ENCODE data around the gene DUS3L. TPM values are rescaled to one million over a fixed set of nuclear protein-coding genes. Genes with fewer than 3 reads are reported as not detected.
A peak's percentile ranks its signal among the peaks of the same experiment; 100 is the strongest.

The DUS3L gene
- total RNA-seq, 1 donor from 2014 or later: 14.1 TPM

DNA sequence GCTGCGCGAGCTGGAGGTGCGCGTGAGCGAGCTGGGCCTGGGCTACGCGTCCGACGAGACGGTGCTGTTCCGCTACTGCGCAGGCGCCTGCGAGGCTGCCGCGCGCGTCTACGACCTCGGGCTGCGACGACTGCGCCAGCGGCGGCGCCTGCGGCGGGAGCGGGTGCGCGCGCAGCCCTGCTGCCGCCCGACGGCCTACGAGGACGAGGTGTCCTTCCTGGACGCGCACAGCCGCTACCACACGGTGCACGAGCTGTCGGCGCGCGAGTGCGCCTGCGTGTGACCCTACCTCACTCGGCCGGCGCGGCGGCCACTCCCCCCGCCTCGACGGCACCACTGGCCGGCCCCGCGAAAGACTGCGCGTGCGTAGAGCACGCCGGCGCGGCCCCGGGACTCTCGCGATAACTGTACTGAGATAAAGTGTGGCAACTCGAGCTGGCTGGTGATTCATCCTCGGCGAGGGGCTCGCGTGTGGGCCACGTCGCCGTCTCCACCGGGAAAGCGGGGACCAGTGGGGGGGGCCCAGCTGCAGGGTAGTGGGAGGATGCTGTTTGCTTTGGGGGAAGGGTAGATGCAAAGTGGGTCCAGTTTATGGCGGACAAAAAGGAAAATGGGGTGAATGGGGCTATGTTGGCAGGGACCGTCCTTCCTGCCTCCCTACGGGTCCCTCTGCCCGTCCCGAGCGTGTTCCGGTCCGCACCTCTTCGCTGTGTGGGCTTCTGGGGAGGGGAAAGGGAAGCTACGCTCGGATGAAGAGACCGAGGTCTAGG, 37.1 kb upstream of the DUS3L start:
- H3K27ac ChIP-seq (replicated peaks): peak overlapping the region; percentile 79
- H3K36me3 ChIP-seq: no peaks in the 10 kb centered on the region
- no peaks in the 10 kb centered on the region for H3K9me3 ChIP-seq (replicated peaks)
- H3K27me3 ChIP-seq (ENCODE audit: low read depth): peaks cover 55% of the 10 kb centered on the region
- intact Hi-C loops (cut with micrococcal nuclease): no loop called here
- DNase-seq: peak; percentile 79
- TF ChIP-seq, protein P1, sequence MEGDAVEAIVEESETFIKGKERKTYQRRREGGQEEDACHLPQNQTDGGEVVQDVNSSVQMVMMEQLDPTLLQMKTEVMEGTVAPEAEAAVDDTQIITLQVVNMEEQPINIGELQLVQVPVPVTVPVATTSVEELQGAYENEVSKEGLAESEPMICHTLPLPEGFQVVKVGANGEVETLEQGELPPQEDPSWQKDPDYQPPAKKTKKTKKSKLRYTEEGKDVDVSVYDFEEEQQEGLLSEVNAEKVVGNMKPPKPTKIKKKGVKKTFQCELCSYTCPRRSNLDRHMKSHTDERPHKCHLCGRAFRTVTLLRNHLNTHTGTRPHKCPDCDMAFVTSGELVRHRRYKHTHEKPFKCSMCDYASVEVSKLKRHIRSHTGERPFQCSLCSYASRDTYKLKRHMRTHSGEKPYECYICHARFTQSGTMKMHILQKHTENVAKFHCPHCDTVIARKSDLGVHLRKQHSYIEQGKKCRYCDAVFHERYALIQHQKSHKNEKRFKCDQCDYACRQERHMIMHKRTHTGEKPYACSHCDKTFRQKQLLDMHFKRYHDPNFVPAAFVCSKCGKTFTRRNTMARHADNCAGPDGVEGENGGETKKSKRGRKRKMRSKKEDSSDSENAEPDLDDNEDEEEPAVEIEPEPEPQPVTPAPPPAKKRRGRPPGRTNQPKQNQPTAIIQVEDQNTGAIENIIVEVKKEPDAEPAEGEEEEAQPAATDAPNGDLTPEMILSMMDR (IDR thresholded peaks at IDR 0.05; ENCODE audit: borderline replicate concordance): no peak
- H3K4me3 ChIP-seq: peak overlapping the region; percentile 61
- H3K4me1 ChIP-seq: peaks cover 27% of the 10 kb centered on the region

DNA sequence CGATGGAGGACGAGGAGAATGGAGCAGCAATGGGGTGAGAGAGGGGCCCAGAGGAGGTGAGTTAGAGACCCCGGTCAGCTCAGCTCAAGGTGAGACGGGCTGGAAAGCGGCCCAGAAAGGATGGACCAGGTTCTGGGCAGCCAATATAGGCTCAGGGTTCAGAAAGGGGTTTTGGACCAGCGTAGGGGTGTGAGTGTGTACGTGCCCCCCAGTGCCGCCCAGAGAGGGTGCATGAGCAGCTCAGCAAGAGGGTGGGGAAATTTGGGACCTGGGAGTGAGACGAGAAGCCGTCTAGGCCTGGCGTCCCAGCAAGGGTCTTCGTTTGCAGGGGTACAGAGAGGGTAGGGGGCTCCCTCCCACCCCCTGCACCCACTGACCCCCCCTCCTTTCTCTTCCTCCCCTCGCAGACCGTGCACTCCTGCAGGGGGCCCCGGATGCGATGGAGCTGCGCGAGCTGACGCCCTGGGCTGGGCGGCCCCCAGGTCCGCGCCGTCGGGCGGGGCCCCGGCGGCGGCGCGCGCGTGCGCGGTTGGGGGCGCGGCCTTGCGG, 36.5 kb upstream of the DUS3L start:
- H3K4me3 ChIP-seq: peak overlapping the region; percentile 61
- peaks cover 27% of the 10 kb centered on the region for H3K4me1 ChIP-seq
- peaks cover 59% of the 10 kb centered on the region for H3K27me3 ChIP-seq (ENCODE audit: low read depth)
- TF ChIP-seq, protein P1 (IDR thresholded peaks at IDR 0.05; ENCODE audit: borderline replicate concordance): no peak
- peak overlapping the region; percentile 79 for H3K27ac ChIP-seq (replicated peaks)
- DNase-seq: no peak
- no peaks in the 10 kb centered on the region for H3K9me3 ChIP-seq (replicated peaks)
- H3K36me3 ChIP-seq: no peaks in the 10 kb centered on the region
- intact Hi-C loops (cut with micrococcal nuclease): no loop called here

DNA sequence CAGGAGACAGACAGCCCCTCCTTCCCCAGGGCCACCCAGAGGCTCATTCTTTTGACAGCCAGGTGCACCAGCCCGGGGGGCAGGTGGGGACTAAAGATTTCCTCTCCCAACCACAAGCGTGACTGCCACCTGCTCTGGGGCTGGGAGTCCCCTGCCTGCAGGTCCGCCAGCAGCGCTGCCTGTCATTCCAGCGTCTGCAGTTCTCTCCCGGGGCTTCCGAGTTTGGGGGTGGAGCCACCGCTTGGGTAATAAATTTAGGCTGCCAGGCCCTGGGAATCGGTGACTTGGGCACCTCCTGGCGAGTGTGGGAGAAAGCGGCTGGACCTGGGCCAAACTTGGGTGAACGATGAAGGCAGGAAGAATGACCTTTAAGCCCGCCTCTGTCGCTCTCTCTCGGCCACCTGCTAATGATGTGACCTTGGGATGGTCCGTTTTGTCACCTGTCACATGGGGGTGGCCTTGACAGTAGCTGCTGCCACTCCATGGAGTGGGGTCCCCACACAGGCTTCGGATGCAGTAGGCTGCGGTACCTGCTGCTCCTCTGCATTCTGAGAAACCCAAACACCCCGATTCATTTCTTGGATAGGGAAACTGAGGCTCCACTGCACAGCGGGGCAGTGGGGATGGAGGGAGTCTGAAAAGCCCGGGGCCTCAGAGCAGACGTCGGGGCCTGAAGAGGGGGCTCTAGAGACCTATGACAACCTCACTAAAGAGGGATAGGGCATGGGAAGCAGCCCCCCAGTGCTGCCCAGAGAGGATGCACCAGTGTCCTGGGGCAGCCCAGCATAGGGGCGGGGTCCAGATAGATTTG, 35.8 kb upstream of the DUS3L start:
- H3K4me1 ChIP-seq: peaks cover 31% of the 10 kb centered on the region
- TF ChIP-seq, protein P1 (IDR thresholded peaks at IDR 0.05; ENCODE audit: borderline replicate concordance): peak; percentile 26
- peaks cover 53% of the 10 kb centered on the region for H3K27me3 ChIP-seq (ENCODE audit: low read depth)
- peak; percentile 66 for DNase-seq
- H3K36me3 ChIP-seq: no peaks in the 10 kb centered on the region
- H3K27ac ChIP-seq (replicated peaks): peak overlapping the region; percentile 79
- no peaks in the 10 kb centered on the region for H3K9me3 ChIP-seq (replicated peaks)
- intact Hi-C loops (cut with micrococcal nuclease): no loop called here
- H3K4me3 ChIP-seq: peak overlapping the region; percentile 61

DNA sequence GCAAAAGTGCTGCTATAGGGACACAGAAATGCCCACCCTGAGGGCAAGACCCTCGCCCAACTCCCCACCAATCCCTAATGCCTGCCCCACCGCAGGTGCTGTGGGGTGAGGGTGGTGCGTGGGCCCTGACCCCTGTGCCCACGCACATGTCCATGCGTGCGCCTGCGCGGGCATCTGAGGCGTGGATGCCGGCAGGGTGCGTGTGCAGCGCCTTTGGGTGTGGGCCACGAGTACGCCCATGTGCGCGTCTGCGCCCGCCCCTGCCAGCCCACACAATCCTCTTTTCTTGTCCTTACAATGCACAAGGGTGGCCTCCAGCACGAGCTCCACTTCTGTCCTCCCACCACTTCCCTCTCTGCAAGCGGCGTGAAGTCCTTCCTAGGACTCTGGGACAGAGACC, 34.2 kb upstream of the DUS3L start:
- TF ChIP-seq, protein P1 (IDR thresholded peaks at IDR 0.05; ENCODE audit: borderline replicate concordance): no peak
- DNase-seq: no peak
- Histone ChIP-seq H3K27ac (replicated peaks) (no peak overlapping the region), H3K36me3 (no peaks in the 10 kb centered on the region), H3K9me3 (replicated peaks) (no peaks in the 10 kb centered on the region), H3K27me3 (ENCODE audit: low read depth) (peaks cover 44% of the 10 kb centered on the region), H3K4me1 (peaks cover 34% of the 10 kb centered on the region), H3K4me3 (no peak overlapping the region)
- intact Hi-C loops (cut with micrococcal nuclease): no loop called here

DNA sequence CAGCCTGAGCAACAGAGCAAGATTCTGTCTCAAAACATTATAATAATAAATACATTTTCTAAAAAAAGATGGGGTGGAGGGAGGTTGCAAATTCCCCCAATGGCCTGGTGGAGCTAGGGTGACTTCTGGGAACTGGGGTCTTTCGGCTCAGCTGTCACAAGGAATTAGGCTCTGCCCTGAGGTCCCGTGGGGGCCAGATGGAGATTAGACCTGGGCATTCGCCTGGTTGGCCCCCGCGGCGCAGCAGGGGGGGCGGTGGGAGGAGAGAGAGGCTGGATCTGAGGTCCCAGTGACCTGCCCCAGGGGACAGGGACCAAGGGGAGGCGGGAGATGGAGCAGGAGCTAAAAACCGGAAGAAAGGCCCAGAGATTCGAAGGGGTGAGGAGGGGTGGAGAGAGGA, 33.8 kb upstream of the DUS3L start:
- Histone ChIP-seq H3K4me1 (peaks cover 34% of the 10 kb centered on the region), H3K27ac (replicated peaks) (no peak overlapping the region), H3K36me3 (no peaks in the 10 kb centered on the region), H3K9me3 (replicated peaks) (no peaks in the 10 kb centered on the region), H3K27me3 (ENCODE audit: low read depth) (peaks cover 39% of the 10 kb centered on the region), H3K4me3 (no peak overlapping the region)
- no peak for DNase-seq
- intact Hi-C loops (cut with micrococcal nuclease): no loop called here
- TF ChIP-seq, protein P1 (IDR thresholded peaks at IDR 0.05; ENCODE audit: borderline replicate concordance): no peak

Measured in left ventricle myocardium inferior (tissue), 1 donor.